HG03469 (cell line): ENCODE results near the gene HYCC1.
"Not testable (repeated sequence)": the region's sequence is repeated elsewhere in the genome, so short reads cannot be mapped to it uniquely, and the experiment has no call there.

Experiments used
- ATAC-seq: cut with Tn5 transposase; IDR thresholded peaks from one replicate; pipeline ENCODE4 v1.9.1; 2021; ENCODE audit warnings: mild to moderate bottlenecking, moderate library complexity, moderate number of reproducible peaks; ENCODE audit not compliant: unreplicated experiment

HYCC1 gene

GRCh38 chr7:22989643-22990587 is 24.0 kb downstream of the HYCC1 start:
- no peak for ATAC-seq

DNA sequence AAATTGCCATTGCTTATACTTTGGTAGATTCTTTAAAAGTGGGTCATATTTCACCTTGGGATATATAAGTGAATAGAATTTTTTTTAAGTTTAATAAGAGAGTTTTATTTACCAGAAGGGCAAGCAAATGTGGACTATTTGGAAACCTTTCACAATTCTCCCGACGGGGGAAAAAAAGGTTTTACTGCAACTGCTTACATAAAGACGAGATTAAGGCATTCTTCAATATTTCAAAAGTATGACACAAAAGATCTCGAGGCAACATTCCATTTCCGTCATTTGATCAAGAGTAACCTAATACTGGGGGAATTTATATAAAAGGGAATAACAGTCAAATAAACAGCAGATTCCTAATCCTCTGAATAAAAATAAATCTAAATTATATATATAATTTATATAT is 28.5 kb downstream of the HYCC1 start:
- no peak for ATAC-seq

- ATAC-seq = no peak
Observed at GRCh38 chr7:22983257-22983855, 30.6 kb downstream of the HYCC1 start.

DNA sequence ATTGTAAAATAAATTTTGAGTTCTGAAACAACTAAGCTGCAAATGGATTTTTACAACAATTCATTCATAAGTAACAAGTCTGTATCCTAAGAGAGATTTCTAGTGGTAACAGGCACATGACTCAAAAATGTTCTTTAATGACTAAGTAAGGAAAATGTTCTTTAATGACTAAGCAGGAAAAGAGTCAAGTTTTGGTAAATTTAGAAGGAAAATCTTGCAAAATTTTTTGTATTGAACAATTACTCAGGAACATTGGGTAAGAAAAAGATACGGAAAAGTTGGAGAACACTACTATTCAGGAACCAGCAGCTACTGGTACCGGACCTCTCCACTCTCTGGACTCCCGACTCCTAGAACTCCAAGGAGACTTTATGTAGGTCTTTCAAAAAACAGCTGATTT is 33.5 kb downstream of the HYCC1 start:
- no peak for ATAC-seq

- no peak for ATAC-seq
Observed at GRCh38 chr7:22979861-22980260, 34.1 kb downstream of the HYCC1 start.

- no peak for ATAC-seq
Observed at GRCh38 chr7:22979251-22979650, 34.7 kb downstream of the HYCC1 start.

DNA sequence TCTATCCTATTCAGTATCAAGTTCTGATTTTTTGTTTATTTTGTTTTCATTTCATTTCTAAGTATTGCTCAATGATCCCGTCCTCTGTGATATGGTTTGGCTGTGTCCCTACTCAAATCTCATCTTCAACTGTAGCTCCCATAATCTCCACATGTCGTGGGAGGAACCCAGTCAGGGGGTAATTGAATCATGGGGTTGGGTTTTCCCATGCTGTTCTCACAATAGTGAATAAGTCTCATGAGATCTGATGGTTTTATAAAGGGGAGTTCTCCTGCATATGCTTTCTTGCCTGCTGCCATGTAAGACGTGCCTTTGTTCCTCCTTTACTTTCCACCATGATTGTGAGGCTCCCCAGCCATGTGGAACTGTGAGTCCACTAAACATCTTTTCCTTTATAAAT is 39.3 kb downstream of the HYCC1 start:
- ATAC-seq = not testable (repeated sequence)

GRCh38 chr7:22972207-22972606 is 41.7 kb downstream of the HYCC1 start:
- no peak for ATAC-seq

DNA sequence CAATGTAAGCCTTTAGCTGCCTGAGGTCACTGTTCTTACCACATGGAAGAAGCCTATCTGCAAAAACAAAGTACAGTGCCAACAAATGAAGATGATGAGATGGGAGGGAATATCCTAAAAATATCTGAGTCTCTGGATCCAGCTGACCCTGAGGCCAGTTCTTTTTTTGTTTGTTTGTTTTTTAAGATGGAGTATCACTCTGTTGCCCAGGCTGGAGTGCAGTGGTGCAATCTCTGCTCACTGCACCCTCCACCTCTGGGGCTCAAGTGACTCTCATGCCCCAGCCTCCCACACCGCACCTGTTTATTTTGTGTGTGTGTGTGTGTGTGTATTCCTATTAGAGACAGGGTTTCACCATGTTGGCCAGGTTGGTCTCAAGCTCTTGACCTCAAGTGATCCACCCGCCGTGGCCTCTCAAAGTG is 44.9 kb downstream of the HYCC1 start:
- ATAC-seq = no peak
